ENCODE data around the gene OR2A25.
"Not testable (repeated sequence)": the region's sequence is repeated elsewhere in the genome, so short reads cannot be mapped to it uniquely, and the experiment has no call there.

Gene OR2A25

DNA sequence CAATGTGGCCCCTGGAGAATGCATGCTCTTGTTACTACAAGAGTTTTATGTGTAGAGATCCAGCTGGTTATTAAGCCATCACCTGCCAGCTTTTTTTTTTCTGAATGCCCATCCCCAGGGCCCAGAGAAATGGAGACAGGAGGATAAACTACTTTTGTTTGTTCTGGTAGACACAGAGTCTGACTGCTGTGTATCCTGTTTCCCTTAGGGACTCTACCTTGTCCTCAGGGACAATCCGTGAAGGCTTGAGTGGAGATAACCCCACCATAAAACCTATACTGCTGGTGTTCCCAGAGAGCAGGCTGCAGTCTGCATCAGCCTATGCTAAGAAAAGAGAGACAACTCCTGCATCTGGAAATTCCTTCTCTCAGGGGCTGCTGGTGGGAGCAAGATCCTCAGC lies 21.0 kb upstream of the OR2A25 start, which contains the start of gene OR2A5:
Gene OR2A5, plus strand, starts transcription at position 301 of the 400 bp plus-strand sequence. CDS start 1,454 bp downstream, outside the sequence.
- TF ChIP-seq MYC (IDR thresholded peaks at IDR 0.05; ENCODE audit: low read depth, low read length): no peak
- TF ChIP-seq, protein P1, sequence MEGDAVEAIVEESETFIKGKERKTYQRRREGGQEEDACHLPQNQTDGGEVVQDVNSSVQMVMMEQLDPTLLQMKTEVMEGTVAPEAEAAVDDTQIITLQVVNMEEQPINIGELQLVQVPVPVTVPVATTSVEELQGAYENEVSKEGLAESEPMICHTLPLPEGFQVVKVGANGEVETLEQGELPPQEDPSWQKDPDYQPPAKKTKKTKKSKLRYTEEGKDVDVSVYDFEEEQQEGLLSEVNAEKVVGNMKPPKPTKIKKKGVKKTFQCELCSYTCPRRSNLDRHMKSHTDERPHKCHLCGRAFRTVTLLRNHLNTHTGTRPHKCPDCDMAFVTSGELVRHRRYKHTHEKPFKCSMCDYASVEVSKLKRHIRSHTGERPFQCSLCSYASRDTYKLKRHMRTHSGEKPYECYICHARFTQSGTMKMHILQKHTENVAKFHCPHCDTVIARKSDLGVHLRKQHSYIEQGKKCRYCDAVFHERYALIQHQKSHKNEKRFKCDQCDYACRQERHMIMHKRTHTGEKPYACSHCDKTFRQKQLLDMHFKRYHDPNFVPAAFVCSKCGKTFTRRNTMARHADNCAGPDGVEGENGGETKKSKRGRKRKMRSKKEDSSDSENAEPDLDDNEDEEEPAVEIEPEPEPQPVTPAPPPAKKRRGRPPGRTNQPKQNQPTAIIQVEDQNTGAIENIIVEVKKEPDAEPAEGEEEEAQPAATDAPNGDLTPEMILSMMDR (IDR thresholded peaks at IDR 0.05; ENCODE audit: low read depth, low read length): no peak
- no peak for TF ChIP-seq POLR2A (IDR thresholded peaks at IDR 0.05; ENCODE audit: extremely low read depth, insufficient read length)
- TF ChIP-seq, protein P2, sequence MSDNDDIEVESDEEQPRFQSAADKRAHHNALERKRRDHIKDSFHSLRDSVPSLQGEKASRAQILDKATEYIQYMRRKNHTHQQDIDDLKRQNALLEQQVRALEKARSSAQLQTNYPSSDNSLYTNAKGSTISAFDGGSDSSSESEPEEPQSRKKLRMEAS (IDR thresholded peaks at IDR 0.05; ENCODE audit: low read depth, low read length): no peak
- no peak within 1 kb of the TSS for H3K4me3 ChIP-seq (ENCODE audit: low read depth, low read length)
- no peak for DNase-seq (ENCODE audit: low read depth)

DNA sequence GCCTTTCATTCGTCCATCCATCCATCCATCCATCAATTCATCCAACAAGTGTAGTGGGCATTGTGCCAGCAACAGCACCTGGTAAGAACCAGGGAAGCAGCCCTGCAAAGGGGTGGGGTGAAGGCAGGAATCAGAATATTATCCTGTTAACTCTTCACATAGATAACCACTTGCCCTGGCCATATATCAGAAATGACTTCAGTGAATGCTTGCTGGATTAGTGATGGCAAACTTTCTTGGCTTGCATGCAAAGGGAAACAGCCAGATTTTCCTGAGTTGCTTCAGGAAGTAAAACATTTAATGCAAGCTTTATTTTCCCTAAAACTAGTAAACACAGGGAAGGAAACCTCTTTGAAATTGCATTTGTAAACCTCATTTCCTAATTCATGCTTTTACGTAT lies 20.1 kb upstream of the OR2A25 start:
- no peak for DNase-seq (ENCODE audit: low read depth)
- TF ChIP-seq, protein P2 (IDR thresholded peaks at IDR 0.05; ENCODE audit: low read depth, low read length): no peak
- TF ChIP-seq POLR2A (IDR thresholded peaks at IDR 0.05; ENCODE audit: extremely low read depth, insufficient read length) (no peak), MYC (IDR thresholded peaks at IDR 0.05; ENCODE audit: low read depth, low read length) (no peak)
- TF ChIP-seq, protein P1 (IDR thresholded peaks at IDR 0.05; ENCODE audit: low read depth, low read length): no peak
- H3K4me3 ChIP-seq (ENCODE audit: low read depth, low read length): no peak overlapping the region

DNA sequence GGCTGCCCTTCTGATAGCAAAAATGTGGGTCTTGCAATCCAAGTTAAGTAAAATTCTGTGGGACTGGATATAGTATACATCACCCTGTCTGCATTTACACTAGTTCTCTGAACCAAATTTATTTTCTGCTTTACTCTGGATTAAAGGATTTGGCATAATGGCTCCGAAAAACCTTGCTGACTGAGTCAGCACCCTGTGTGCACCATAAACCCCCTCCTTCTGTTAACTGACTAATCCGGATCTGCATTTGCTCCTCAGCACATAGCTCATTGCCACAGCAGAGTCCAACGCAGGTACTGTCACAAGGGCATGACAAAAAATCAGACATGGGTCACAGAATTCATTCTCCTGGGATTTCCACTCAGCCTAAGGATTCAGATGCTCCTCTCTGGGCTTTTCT lies 19.5 kb upstream of the OR2A25 start:
- DNase-seq (ENCODE audit: low read depth): no peak
- H3K4me3 ChIP-seq (ENCODE audit: low read depth, low read length): no peak overlapping the region
- TF ChIP-seq, protein P2 (IDR thresholded peaks at IDR 0.05; ENCODE audit: low read depth, low read length): no peak
- TF ChIP-seq POLR2A (IDR thresholded peaks at IDR 0.05; ENCODE audit: extremely low read depth, insufficient read length) (no peak), MYC (IDR thresholded peaks at IDR 0.05; ENCODE audit: low read depth, low read length) (no peak)
- TF ChIP-seq, protein P1 (IDR thresholded peaks at IDR 0.05; ENCODE audit: low read depth, low read length): no peak

DNA sequence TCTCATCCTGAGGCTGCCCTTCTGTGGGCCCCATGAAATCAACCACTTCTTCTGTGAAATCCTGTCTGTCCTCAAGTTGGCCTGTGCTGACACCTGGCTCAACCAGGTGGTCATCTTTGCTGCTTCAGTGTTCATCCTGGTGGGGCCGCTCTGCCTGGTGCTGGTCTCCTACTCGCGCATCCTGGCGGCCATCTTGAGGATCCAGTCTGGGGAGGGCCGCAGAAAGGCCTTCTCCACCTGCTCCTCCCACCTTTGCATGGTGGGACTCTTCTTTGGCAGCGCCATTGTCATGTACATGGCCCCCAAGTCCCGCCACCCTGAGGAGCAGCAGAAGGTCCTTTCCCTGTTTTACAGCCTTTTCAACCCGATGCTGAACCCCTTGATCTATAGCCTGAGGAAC lies 18.7 kb upstream of the OR2A25 start:
- not testable (repeated sequence) for DNase-seq (ENCODE audit: low read depth)

DNA sequence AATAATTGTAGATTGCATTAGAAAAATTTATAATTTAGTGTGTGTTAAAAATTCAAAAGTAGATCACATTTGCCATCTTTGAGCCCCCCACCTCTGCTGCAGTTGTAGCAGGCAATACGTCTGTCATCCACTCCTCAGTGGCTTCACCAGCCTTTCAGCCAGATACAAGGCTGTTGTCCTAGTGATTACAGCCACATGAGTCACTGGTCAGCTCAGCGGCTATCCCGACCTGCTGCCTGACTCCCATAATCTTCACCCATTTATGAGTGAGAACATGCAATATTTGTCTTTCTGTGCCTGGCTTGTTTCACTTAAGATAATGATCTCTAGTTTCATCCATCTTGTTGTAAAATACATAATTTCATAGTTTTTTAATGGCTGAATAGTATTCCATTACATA lies 11.7 kb upstream of the OR2A25 start:
- TF ChIP-seq, protein P1 (IDR thresholded peaks at IDR 0.05; ENCODE audit: low read depth, low read length): no peak
- TF ChIP-seq, protein P2 (IDR thresholded peaks at IDR 0.05; ENCODE audit: low read depth, low read length): no peak
- no peak for TF ChIP-seq POLR2A (IDR thresholded peaks at IDR 0.05; ENCODE audit: extremely low read depth, insufficient read length)
- no peak for TF ChIP-seq MYC (IDR thresholded peaks at IDR 0.05; ENCODE audit: low read depth, low read length)
- no peak for DNase-seq (ENCODE audit: low read depth)

More for the DNA sequence above, 18.7 kb upstream of the OR2A25 start:
- not testable (repeated sequence) for H3K4me3 ChIP-seq (ENCODE audit: low read depth, low read length)

DNA sequence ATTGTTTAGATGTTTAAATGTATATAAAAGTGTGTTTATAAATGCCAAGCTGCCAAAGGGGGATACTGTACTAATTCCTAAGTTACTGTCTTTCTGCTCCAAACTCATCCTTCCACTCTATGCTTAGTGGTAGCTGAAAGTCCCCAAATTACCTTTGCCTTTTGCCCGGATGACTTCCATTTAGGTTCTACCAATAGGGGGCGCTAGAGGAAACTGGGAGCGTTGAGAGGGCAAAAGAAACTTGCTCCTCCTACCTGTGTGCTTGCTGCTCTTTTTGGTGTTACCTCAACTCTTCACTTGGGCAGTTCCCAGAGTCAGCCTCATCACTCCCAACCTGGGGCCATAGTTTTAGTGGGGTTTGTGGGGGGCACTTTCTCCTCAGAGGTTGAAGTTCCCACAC lies 5.9 kb upstream of the OR2A25 start:
- DNase-seq (ENCODE audit: low read depth): peak; percentile 18
- H3K4me3 ChIP-seq (ENCODE audit: low read depth, low read length): no peak overlapping the region
- TF ChIP-seq MYC (IDR thresholded peaks at IDR 0.05; ENCODE audit: low read depth, low read length): no peak
- TF ChIP-seq, protein P1 (IDR thresholded peaks at IDR 0.05; ENCODE audit: low read depth, low read length): peak; percentile 50
- TF ChIP-seq, protein P2 (IDR thresholded peaks at IDR 0.05; ENCODE audit: low read depth, low read length): no peak
- TF ChIP-seq POLR2A (IDR thresholded peaks at IDR 0.05; ENCODE audit: extremely low read depth, insufficient read length): no peak

More for the DNA sequence above, 11.7 kb upstream of the OR2A25 start:
- no peak overlapping the region for H3K4me3 ChIP-seq (ENCODE audit: low read depth, low read length)

Data from NB4 (cell line).